Testis (tissue), 2 donors: Measurements from ENCODE around the gene SLC4A3.

Experiments
- CTCF ChIP-seq, 3 experiments: fragments of 450-650 bp in 2 of 3; fragments of 200-600 bp in 1 of 3; sonication (generic) in 1 of 3; IDR thresholded peaks; one replicate each; pipeline ENCODE4 v1.5.1; 2016 to 2019; ENCODE audit warnings: antibody characterized with exemption in 3 of 3, mild to moderate bottlenecking in 2 of 3, moderate library complexity in 1 of 3
- POLR2A ChIP-seq: fragments of 450-650 bp; IDR thresholded peaks from one replicate; pipeline ENCODE4 v1.6.1; 2017; ENCODE audit warnings: antibody characterized with exemption, mild to moderate bottlenecking, moderate library complexity

GRCh38 chr2:219591091-219591490 lies 36.3 kb upstream of the SLC4A3 start:
- no peak for TF ChIP-seq POLR2A
- no peak for TF ChIP-seq CTCF (IDR thresholded peaks at IDR 0.05)
